NOMO-1 treated with dmso at 0.1 percent for 144 hours (cell line): ENCODE data around the gene C9orf50.

Source experiments
- DNase-seq: peaks from one replicate; lab custom pipeline; 2025; ENCODE audit not compliant: unreplicated experiment; lab: John Stamatoyannopoulos, UW

C9orf50 gene

DNA sequence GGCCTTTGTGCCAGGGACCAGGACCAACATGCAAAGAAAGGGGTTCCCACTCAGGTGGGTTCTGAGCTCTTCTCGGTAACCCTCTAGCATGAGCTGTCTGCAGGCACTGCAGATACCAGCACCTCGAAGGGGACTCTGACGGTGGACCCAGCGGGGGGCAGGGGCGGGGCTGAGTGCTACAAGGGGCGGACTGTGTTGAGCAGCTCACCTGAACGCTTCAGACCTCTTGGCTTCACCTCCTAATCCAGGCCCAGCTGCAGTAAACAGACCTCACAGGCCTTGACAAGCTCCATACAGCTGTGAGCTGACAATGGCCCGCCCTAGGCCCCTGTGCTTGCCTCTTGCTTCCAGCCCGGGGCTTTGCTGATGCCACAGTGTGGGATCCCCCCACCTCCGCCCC, 48.4 kb downstream of the C9orf50 start:
- no peak for DNase-seq

DNA sequence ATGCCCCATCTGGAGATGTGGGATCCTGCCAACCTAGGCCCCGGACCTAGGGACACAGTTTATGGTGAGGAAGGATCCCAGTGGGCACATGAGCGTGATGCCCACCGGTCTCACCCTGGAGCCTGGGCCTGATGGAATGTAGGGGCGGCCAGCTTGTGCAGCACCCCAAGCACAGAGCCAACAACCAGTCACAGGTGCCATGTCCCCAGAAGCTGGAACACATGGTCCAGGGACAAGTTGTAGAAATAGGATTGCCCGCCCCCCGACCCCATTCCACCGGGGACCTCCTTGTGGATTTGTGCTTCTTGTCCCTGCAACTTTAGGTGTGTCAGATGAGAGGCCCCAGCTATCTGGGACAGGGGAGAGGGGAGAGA, 48.9 kb downstream of the C9orf50 start:
- no peak for DNase-seq

DNA sequence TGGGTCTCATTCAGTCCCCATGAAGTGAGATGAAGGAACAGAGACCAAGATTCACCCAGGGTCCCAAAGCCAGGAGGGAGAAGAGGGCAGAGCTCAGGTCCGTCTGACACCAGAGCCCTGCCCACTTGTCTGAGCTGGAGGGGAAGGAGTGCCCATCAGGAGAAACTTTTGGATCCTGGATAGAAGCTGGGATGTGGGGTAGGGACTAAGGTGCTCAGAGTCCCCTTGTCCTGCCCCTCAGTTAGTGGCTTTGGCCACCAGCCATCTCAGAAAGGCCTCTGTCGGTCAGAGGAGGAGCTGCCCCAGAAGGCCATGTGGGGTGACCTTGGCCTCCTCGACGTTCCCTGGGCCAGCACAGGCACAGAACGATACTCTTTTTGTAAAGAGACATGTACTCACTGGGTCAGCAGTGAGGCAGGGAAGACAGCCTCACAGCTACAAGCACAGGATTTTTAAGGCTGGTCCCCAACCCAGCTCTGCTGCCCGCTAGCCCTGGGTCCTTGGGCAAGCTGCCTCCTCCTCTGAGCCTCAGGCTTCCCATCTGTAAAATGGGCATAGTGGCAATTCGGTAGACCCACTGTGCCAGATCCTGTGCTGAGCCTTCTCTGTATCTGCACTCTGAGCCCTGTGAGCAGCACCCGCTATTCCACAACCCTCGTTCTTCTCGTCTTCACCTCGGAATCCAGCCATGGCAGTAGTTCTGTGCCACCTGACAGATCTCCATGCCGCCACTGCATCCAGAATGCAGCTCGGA, 49.4 kb downstream of the C9orf50 start:
- DNase-seq: no peak

DNA sequence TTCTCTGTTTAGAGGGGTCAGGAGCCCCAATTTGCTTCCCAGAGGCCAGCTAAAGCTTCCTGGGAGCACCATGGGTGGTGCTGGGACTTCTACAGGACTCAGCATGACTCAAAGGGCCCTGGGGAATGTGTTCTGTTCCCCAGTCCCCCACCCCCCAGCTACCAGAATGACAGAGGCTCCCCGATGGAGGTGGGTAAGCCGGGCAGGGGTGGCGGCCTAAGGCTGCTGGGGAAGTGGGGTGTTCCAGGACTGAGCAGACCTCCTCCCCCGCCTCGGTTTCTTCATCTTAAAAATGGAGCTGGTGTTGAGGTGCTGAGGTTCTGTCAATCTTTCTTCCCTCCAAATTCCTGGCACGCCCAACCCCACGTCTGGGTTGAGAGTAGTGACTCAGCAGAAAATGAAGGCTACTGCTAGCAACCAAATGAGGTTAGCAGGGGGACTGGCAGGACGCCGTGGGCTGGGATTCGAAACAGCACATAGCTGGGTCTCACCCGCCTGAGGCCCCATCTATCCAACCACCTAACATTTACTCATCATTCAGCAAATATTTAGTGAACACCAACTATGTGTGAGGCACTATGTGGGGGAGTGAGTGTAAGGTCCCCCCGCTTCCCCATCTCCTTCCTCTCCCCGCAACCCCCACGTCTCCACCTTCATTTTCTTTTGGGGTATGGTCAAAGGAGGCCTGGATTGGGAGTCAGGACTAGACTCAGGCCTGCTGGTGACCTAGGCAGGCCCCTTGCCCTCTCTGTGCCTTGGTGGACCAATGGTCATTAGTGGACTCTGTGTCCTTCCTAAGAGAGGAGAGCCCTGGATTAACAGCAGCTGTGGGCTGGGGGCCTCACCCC, 50.2 kb downstream of the C9orf50 start:
- no peak for DNase-seq

DNA sequence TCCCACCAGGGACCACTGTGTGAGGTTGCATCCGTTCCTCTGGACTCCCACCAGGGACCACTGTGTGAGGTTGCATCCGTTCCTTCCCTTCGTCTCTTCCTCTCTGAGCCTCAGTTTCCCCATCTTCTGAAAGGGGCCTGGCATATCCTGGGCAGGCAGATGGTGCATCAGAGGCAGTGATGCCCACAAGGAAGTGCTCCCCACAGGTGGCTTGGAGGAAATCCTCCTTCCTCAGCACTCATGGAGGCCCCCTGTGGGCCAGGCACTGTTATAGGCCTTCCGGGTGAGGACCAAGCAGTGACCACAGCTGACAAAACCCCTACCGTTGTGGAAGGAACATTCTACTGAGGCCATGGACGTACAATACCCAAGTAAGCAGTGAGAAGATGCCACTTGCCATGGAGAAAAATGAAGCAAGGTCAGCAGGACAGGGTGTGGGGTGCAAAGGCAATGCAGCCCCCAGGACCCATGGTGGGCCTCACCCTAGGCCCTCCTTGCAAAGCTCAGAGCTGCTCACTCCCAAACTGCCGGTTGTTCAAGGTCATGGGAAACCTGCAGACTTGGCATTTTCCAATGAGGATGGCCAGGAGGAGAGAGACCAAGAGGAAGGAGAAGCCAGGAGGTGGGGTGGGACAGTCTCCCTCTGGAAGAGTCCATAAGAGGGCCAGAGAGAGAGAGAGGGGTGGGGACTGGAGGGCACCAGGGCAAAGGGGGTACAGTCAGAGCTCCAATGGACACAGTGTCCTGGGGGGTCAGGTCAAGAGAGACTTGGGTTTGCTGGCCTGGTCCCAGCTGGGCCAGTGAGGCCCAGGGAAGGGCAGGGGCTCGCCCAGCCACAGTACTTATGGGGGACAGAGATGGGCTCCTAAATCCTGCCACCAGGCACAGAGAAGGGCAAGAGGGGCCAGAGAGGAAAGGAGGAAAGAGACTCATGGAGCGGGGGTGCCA, 51.1 kb downstream of the C9orf50 start:
- no peak for DNase-seq

DNA sequence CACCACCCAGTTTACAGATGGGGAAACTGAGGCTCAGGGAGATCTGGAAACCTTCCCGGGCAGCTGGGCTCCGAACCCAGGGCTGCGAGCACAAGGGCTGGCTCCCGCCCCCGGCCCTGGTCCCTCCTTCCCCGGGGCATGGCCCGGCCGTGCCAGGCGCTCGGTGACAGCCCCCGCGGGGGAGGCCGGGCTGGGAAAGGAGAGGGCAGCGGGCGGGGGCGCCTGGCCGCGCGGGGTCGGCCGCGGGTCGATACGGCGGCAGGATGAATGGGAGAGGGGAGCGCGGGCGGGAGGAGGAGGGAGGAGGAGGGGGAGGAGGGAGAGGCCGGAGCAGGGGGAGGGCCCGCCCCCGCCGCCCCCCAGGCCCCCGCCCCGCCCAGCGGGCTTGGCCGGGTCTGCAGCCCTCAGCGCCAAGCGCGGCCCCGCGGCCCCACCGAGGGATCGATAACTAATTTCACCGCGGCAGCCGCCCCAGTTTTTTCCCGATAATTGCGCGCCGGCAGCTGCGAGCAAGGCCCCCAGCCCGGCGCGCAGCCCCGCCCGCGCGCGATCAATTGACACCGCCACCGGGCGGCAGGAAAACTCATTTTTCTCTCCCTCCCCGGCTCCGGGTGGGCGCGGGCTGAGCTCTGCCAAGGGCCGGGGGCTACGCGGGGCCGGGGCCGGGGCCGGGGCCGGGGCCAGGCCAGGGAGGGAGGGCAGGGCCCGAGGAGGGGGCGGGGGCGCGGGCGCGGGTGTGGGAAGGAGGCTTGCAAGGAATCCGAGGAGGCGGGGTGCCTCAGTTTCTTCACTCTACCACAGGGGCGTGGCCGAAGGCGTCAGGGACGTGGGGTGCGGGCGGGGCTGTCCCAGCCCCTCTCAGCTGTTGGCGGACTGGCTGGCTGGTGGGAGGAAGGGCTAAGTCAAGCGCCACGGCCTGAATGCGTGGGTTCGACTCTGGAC, 52.1 kb downstream of the C9orf50 start:
- DNase-seq: no peak

DNA sequence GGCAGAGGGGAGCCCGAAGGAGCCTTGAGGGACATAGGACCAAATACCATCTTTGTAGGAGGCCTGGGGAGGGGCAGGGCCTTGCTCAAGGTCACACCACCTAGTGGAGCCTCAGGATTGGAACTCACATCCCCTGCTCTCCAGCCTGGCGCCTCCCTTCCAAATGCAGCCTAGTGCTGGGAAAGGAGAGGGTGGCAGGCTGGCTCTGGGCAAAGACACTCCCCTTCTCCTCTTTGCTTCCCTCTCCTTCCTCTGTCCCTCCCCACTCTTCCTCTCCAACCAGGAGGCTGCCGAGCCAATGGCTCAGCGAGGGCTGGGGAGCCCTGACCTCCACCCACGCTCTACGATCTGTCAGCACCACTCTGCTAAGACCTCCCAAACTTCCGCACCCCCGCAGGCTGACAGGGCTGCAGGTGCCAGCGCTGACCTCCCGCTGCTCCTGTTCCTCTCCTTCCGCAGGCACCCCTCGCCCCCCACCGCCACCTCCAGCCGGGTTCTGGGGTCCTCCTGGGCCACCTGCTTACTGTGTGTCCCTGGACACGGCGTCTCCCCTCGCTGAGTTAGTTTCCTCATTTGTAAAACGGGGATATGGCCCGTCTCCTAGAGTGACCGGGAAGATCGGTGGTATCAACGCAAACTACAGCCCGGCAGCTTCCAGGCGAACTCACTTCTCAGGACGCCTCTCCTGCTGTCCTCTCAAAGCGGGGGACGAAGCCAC, 52.9 kb downstream of the C9orf50 start:
- DNase-seq: no peak

DNA sequence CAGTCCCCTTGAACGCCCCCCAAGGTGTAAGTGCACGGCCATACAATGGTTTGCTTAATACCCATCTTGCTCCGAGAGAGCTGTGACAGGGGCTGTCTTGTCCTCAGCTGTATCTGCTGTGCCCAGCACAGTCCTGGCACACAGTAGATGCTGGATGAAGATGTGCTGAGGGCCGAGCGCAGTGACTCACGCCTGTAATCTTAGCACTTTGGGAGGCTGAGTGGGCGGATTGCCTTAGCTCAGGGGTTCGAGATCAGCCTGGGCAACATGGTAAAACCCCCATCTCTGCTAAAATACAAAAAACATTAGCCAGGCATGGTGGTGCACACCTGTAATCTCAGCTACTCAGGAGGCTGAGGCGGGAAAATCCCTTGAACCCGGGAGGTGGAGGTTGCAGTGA, 53.6 kb downstream of the C9orf50 start:
- no peak for DNase-seq

DNA sequence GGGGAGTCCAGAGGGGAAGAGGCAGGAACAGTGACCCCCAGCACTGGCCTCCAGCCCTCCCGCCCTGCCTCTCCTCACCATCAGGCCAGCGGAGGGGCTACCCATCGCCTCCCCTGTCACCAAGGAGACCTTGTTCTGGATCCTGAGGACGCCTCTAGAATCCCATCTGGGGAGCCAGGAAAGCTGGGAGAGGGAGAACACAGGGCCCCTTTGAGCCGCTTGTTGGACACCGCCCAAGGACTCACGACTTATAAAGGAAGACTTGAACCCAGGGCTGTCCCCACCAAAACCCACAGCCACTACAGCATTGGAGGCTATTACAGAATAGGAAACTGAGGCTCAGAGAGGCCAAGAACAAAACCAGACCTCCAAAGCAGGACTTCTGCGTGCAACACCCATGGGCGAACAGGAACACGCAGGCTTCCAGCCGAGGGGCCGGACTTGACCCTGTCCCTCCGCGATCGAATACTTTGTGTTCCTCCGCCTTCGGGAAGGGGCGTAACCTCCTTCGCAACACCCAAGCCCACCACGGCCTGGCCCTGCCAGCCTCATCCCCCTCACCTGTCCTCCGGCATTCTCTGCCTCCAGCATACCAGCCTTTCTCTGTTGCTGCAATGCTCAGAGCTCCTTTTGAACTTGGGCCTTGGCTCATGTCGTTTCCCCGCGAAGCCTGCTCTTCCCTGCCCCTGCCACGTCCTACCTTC, 54.2 kb downstream of the C9orf50 start:
- no peak for DNase-seq

DNA sequence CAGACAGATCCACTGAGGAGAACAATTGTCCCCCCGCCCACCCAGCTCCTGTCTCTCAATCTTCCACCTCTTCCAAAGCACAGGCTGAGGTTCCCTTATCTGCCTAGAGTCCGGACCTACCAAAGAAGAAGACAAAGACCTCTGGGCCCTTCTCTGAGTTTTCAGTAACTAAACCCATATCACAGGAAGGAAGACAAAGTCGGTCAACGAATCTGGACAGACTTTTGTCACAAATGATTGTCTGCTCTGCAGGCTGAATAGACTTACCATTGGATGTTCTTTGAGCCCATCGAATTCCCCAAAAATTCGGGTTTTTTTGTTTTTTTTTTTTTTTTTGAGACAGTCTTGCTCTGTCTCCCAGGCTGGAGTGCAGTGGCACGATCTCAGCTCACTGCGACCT, 58.0 kb downstream of the C9orf50 start:
- DNase-seq: no peak

DNA sequence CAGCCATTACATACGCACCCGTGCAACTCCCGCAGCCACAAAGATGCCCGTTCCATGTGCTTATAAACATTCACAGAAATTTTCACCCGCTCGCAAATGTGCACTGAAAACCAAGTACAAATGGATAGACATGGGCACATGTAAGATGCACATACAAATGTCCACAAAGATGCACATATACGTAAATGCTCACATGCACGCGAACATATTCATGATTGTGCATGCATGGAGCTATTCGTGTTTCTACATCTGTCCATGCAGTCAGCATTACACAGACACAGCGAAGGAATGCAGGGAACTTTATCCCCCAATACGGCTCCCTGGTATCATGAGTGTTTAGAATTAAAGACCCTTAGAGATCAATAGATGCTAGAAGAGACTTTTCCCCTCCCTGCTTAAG, 58.4 kb downstream of the C9orf50 start:
- no peak for DNase-seq
